ENCODE data around the gene AKAP12.
A peak's percentile ranks its signal among the peaks of the same experiment; 100 is the strongest.

The AKAP12 gene, protein sequence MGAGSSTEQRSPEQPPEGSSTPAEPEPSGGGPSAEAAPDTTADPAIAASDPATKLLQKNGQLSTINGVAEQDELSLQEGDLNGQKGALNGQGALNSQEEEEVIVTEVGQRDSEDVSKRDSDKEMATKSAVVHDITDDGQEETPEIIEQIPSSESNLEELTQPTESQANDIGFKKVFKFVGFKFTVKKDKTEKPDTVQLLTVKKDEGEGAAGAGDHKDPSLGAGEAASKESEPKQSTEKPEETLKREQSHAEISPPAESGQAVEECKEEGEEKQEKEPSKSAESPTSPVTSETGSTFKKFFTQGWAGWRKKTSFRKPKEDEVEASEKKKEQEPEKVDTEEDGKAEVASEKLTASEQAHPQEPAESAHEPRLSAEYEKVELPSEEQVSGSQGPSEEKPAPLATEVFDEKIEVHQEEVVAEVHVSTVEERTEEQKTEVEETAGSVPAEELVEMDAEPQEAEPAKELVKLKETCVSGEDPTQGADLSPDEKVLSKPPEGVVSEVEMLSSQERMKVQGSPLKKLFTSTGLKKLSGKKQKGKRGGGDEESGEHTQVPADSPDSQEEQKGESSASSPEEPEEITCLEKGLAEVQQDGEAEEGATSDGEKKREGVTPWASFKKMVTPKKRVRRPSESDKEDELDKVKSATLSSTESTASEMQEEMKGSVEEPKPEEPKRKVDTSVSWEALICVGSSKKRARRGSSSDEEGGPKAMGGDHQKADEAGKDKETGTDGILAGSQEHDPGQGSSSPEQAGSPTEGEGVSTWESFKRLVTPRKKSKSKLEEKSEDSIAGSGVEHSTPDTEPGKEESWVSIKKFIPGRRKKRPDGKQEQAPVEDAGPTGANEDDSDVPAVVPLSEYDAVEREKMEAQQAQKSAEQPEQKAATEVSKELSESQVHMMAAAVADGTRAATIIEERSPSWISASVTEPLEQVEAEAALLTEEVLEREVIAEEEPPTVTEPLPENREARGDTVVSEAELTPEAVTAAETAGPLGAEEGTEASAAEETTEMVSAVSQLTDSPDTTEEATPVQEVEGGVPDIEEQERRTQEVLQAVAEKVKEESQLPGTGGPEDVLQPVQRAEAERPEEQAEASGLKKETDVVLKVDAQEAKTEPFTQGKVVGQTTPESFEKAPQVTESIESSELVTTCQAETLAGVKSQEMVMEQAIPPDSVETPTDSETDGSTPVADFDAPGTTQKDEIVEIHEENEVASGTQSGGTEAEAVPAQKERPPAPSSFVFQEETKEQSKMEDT (N-terminal part only)

DNA sequence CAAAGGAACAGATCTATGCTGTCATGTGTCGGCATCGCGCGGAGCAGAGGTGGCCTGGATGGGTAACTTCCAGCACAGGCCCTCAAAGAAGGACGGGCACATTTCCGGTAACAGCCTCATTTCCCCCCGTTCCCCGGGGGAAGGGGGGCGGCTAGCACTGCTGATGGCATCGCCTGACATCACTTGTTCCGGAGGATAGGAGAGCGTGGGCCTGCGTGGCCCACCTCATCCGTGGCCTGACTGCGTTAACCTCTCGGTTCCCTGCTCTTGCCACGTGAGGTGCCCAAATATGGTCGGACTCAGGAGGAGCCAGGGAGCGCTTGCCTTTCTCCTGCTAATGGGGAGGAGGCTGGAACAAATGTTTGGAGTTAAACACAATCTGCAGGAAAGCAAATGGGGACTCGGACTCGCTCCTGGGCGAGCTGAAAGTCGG, at the start of gene AKAP12:
TSS of gene AKAP12 (plus strand) at position 365 of the 433 bp plus-strand sequence. CDS start 596 bp downstream, outside the sequence.
- no peak for DNase-seq

- DNase-seq: no peak
Measured at GRCh38 chr6:151191527-151191926, 48.2 kb upstream of the AKAP12 start.

DNA sequence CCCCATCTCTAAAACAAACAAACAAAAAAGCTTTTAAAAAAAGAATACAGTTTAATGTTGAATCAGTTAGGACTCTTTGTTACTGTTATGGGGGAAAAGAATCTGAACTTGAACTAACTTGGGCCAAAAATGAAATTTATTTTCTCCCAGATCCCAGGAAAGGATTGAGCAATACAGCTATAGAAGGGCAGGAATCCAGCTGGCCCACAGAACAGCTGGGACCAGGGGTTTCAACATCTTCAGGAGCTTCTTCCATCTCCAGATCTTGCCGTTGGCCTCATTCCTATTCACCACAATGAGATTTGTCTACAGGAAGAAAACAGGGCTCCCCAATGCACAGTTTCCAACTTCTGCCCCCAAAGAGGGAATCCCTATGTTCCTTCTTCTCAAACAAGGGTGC, 43.2 kb upstream of the AKAP12 start:
- DNase-seq: no peak

GRCh38 chr6:151197556-151197955, 42.2 kb upstream of the AKAP12 start:
- DNase-seq: no peak

DNA sequence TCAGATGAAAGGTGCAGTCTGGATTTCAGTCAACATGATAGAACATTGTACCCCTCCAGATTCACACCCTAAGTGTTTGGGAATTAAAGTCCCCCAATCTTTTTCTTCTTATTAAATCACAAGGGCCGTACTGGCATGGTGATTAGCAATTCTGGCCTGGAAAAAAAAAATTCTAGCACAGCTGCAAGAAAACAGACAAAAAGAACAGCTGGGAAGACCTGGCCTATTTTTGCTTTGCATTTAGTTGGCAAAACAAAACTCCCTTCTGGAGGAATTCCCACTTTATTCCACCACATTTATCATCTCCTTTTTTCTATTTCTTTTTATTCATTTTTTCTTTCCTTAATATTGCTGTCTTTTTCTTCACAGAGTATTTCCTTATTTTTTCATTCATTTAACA, 39.8 kb upstream of the AKAP12 start:
- no peak for DNase-seq

DNA sequence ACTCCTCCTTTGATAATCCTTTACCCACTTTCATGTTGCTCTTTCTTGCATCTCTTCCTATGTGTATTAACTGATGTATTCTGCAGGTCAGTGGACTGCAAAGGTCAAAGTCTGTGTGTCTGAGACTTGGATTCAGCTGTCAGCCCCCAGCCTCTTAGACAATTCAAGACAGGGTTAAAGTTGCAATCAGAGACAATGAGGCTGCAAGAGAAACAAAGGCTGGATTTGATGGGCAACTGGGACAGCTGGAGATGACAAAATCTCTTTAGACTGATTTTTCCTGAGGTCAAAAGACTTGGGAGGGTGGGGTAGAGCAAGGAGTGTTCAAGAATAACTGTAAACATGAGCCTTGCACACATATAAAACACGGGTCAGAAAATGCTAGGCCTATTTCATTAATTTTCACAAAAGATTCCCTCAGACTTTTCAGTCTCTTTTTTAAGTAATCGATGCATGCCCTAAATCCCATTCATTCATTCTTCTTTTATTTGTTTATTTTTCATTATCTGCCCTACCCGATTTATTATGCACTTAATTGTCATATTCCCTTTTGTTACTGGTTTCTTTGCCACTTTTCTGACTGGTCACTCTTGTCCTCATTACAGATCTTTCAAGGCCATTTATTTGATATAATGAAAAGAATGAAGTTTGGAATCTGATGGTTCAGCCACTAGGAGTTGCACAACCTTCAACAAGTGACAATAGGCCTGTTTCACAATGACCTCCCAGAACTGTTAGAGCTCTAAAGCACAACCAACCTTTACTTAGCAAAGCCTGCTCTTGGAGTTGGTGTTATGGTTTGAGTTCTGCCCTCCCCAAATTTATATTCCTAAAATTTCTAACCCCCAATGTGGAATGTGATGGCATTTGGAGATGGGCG, 33.8 kb upstream of the AKAP12 start:
- no peak for DNase-seq

- DNase-seq: no peak
Measured at GRCh38 chr6:151207674-151208073, 32.1 kb upstream of the AKAP12 start.

GRCh38 chr6:151209071-151209831, 30.5 kb upstream of the AKAP12 start:
- DNase-seq: no peak

GRCh38 chr6:151211075-151211474, 28.7 kb upstream of the AKAP12 start:
- DNase-seq: no peak

- no peak for DNase-seq
Measured at GRCh38 chr6:151213352-151213751, 26.4 kb upstream of the AKAP12 start.

DNA sequence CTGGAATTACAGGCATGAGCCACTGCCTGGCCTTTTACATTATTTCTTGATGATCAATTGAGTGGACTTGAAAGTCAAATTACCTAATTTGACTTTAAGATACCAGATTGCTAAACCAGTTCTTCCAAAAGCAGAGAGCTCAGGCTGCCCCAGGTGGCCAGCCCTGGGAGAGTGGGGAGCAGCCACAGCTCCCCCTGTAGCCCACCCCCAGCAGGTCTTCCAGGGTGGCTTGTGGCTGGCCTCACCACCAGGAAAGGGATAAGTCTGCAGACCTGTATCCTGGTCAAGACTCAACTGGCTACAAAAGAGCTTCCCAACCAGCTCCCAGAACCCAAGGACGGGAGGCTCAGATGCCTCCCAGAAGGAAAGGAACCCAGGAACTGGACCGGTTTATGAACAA, 23.8 kb upstream of the AKAP12 start:
- DNase-seq: no peak

DNA sequence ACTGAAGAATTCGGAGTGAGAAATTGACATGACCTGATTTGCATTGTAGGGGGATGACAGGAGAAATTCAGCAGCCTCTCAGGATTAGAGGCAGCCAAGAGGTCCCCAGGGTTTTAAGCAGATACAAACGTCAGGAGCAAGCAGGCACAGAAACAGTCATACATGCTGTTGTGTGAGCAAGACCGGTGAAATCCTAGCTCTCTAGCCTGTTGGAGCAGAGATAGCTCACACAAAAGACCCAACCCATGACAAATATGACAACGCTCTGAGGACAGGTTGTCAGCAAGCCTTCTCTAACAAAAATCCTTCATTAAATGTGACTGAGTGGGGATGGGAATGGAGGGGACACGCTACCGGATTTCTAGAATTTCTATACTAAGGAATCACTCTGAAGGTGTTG, 23.0 kb upstream of the AKAP12 start:
- no peak for DNase-seq

DNA sequence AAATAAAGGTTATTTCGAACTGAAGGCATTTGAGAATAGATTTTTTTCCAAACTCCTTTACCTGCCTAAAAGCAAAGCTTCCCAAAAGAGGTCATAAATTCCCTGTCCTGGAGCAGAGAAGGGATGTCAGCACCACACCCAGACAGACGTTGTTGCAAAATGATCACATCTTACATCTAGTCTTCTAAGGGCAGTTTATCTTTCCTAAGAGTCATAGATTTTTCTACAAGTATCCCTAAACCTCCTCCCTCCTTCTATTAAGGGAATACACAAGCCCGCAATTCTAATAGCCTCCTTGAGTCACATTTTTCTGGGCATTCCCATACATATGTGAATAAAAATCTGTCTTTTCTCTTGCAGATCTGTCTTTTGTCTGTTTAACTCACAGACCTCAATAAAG, 20.6 kb upstream of the AKAP12 start:
- DNase-seq: no peak

GRCh38 chr6:151224076-151224475, 15.7 kb upstream of the AKAP12 start:
- DNase-seq: no peak

DNA sequence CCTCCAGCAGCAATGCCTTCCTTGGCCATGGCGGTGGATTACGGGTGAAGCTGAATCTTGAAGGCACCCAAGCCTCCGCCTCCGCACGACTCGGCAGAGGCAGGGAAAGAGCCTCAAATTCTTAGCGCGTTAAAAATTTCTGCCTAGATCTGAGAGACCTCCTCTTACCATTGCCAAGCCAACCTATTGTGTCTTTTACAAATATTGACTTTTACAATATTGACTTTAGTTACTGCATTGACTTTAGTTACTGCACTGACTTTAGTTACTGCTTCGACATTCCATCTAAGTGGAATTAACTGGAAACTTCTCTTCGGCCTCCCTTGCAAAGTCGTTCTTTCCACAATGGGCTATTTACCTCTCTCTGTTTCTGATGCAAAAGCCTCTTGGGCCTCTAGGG, 13.8 kb upstream of the AKAP12 start:
- DNase-seq: no peak

GRCh38 chr6:151228788-151229400, 10.9 kb upstream of the AKAP12 start:
- DNase-seq: no peak

GRCh38 chr6:151229401-151230276, 10.1 kb upstream of the AKAP12 start:
- peak; percentile 75 for DNase-seq

- DNase-seq: no peak
Measured at GRCh38 chr6:151230277-151230577, 9.5 kb upstream of the AKAP12 start.

- no peak for DNase-seq
Measured at GRCh38 chr6:151232899-151233298, 6.9 kb upstream of the AKAP12 start.

GRCh38 chr6:151233731-151234130, 6.0 kb upstream of the AKAP12 start:
- DNase-seq: no peak
